ENCODE data around the gene NABP2.

Gene NABP2

GRCh38 chr12:56213878-56214277, 10.3 kb upstream of the NABP2 start:
- no peak for DNase-seq (ENCODE audit: low spot score)

GRCh38 chr12:56216461-56216860, 7.7 kb upstream of the NABP2 start:
- DNase-seq (ENCODE audit: low spot score): no peak

- no peak for DNase-seq (ENCODE audit: low spot score)
These were observed 4.3 kb upstream of the NABP2 start for GRCh38 chr12:56219840-56220239.

- peak; percentile 73 for DNase-seq (ENCODE audit: low spot score)
These were observed 3.4 kb upstream of the NABP2 start for GRCh38 chr12:56220611-56221231.

- no peak for DNase-seq (ENCODE audit: low spot score)
These were observed 2.8 kb upstream of the NABP2 start for GRCh38 chr12:56221232-56221756.

DNA sequence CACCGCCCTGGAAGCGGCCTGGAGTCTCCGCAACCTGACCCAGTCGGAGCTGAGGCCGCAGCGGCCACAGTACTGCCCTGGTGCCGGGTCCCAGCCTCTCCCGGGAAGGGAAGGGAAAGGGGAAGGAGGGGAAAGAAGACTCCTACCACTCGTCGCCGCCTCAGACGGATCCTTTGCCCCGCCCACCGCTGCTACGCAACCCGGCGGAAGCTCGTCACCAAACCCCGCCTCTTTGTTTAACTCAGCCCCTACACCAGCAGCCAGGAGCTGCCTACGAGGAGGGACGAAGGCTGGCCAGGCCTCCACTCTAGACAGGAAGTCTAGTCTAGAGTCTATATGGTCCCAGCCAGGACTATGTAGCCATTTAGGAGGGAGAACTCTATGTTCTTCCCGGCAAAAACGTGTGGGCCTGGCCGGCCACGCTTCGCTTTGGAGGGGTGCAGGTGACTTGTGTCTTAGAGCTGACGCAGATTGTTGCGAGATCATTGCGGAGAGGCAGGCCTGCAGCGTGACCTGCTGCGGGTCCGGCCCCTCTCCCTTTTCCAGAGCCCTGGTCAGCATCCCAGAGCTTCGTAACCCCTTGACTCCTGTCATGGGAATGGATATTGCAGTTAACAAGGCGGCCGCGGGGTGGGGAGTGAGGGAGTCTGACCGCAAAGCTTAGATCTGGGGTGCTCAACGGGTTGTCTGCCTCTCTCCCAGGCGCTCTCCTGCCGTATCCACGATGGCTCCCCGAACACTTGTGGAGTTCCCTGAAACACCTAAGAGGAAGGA, 2.2 kb upstream of the NABP2 start, which contains the start of gene RNF41:
TSS of gene RNF41 (minus strand) at position 166 of the 774 bp plus-strand sequence. CDS start 7,875 bp downstream, outside the sequence.
- DNase-seq (ENCODE audit: low spot score): peak; percentile 95

DNA sequence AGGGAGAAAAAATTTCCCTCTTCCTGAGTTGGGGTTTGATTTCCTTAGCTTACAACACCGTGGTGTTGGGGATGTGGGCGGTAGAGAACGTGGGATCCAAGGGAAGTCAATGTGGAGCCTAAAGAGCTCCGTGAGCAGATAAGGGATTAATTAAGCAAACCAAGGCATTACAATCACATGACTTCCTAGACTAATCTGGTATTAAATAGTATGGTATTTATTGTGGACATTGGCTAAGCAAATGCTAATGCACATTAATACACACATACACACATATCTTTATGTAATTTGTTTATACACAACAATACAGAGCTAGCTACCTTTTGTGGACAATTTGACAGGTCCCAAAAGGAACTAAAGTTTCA, 1.6 kb upstream of the NABP2 start:
- DNase-seq (ENCODE audit: low spot score): no peak

DNA sequence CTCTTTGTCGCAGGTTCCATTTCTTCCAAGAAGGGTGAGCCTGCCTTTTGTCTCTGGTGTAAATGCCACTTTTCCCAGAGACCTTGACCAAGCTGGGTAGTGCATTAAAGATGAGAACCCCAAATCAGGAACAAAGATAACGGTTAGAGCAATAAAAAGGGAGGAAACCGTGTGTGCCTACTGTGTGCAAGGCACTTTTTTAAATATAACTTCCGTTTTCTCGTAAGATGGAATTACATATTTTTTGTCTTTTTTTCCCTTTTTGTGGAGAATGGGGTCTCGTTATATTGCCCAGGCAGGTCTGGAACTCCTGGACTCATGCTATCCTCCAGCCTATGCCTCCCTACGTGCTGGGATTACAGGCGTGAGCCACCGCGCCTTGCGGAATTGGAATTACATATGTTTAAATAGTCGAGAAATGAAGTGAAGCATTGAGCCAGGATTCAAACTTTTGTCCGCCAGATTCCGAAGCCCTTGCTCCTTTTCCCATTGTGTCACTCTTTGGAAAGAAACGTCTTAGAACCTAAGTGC, 506 bp upstream of the NABP2 start:
- peak; percentile 32 for DNase-seq (ENCODE audit: low spot score)

DNA sequence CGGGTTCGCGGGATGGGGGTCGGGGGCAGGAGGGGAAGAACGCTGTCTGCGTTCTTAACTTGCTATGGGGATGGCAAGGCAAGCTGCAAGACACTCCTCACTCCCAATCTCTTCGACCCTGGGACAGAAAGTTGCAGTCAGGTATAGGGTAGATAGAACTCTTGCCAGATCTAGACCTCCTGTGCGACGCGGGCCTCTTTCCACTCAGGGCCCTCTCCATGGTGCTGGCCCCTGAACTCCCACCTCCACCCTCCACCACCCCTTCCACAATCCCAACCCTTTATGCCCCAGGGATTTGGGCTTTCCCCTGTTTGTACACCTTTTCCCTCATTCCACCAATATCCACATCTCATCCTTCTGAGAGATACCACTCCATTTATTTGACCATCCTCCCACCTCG, 812 bp downstream of the NABP2 start:
- no peak for DNase-seq (ENCODE audit: low spot score)

- no peak for DNase-seq (ENCODE audit: low spot score)
These were observed 4.9 kb downstream of the NABP2 start for GRCh38 chr12:56229082-56229481.

- no peak for DNase-seq (ENCODE audit: low spot score)
These were observed 5.8 kb downstream of the NABP2 start, which contains the start of gene SLC39A5 for GRCh38 chr12:56229916-56230431. Gene SLC39A5 (plus strand): TSS chr12:56230051. CDS start chr12:56231275, 1,224 bp downstream.

DNA sequence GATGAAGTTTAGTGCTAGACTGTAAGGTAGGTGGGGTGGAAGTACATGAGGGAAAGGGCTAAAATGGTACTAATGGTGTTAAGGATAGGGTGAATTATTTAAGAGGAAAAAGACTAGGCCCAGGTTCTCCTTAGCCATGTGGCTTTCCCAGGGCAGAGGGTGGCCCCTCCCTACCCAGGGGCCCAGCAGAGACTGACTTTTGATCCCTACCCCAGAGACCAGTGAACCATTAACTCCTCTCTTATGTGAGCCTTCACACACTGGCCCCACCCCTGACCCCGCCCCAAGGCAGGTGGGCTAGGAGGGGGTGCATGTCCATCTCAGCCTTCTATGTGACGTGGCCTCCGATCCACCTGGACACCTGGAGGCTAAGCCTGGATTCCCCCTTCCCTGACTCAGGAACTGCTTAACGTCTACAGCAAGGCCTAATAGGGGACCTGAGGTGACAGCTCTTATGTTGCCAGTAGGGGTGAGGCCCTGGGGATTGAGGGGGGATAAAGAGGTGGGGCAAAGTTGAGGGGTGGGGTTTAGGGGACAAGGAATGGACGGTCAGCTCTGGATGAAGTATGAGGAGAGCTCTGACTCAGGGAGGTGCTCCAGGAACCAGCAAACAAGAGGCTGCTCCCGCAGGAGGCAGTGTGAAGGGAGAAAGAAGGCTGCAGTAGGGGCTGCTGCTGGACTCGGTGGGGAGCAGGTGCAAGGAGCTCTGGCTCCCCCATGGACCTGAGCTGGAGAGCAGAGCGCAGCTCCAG, 6.5 kb downstream of the NABP2 start:
- no peak for DNase-seq (ENCODE audit: low spot score)

- DNase-seq (ENCODE audit: low spot score): no peak
These were observed 7.0 kb downstream of the NABP2 start for GRCh38 chr12:56231184-56231582.

- DNase-seq (ENCODE audit: low spot score): no peak
These were observed 10.7 kb downstream of the NABP2 start for GRCh38 chr12:56234746-56235436.

DNA sequence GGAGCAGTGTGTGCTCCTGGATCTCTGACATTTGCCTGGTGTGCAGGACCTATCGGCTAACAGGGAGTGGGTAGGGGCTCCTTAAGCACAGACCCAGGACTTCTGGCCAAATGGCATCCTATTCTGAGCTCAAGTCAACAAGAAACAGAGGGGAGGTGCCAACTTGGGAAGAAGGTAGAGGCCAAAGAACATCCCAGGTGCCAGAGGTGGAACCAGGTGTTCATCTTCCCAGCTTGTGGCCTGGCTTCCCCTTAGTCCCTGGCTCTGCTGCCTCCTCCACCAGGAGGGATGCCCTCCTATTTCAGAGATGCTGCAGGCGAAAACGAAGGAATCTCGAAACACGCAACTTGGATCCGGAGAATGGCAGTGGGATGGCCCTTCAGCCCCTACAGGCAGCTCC, 11.9 kb downstream of the NABP2 start:
- DNase-seq (ENCODE audit: low spot score): no peak

DNA sequence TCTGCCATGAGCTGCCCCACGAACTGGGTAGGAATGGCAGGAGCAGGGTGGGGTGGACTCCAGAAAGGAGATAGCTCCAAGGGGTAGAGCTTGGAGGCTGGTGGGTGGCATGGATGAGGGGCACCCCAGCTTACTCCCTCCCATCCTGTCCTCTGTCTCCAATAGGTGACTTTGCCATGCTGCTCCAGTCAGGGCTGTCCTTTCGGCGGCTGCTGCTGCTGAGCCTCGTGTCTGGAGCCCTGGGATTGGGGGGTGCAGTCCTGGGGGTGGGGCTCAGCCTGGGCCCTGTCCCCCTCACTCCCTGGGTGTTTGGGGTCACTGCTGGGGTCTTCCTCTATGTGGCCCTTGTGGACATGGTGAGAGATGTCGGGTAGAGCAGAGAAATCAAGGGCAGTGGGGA, 12.8 kb downstream of the NABP2 start:
- DNase-seq (ENCODE audit: low spot score): no peak

DNA sequence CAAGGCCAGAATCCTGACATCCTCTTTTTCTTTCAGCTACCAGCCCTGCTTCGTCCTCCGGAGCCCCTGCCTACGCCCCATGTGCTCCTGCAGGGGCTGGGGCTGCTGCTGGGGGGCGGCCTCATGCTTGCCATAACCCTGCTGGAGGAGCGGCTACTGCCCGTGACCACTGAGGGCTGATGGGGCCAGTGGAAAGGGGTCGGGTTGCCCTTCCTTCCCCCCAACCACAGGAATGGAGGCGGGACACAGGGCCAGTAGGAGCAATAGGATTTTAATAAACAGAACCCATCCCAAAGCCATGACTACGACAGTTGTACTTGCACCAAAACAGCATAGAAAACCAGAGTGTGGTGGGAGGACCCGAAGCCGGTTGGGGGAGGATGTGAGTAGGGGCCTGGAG, 13.4 kb downstream of the NABP2 start:
- DNase-seq (ENCODE audit: low spot score): no peak

DNA sequence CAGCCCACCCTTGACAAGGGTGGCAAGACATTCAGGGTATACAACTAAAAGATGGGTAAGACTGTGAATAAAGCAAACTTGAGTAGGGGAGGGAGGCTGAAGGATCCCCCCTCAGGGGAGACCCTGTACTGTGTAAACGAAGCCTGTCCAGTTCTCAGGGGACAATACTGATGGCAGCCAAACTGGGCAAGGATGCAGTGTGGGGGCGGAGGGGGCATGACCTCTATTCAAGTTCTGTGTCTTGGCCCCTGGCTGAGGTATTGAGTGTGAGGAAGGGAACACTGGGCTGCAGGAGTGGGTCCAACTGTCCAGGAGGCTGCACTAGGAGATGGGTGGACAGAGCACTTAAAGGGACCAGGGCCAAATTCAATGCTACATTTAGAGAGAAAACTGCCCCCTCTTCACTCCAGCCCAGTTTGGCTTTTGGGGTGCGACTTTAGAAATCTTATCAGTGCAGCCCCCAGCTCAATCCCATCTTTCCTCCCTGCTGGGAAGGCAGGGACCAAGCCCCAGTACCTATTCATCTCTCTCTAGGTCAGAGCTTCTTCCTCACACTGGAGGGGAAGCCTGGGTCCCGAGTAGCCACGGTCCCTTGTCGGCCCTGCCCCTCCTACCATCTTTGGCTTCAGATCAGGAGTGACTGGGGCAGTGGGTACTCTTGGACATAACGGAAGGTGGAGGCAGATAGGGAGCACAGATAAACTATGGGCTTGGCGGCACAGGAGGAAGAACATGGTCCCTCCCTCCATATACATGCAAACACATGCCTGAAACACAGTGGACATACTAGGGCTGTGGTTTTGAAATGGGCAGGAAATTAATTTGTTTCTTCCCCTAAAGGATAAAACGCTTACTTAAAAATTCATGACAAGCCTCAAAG, 17.5 kb downstream of the NABP2 start:
- no peak for DNase-seq (ENCODE audit: low spot score)

DNA sequence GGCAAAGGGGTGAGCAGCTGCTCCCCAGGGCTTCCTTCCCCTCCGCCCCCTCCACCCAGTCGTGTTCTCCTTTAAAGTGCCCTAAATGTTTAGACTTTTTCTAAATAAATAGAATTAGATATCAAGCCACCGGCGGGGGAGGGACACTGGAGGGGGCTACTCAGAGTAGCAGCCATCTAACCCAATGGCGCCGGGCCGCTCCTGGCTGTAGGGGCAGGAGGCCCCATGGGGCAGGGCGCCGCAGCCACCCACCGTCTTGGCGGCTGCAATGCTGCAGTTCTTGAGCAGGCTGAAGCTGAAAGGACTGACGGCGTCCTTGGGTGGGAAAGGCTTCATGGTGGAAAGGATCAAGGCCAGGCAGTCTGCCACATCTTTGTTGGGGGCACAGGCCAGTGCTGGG, 18.8 kb downstream of the NABP2 start:
- no peak for DNase-seq (ENCODE audit: low spot score)

GRCh38 chr12:56243731-56244181, 19.6 kb downstream of the NABP2 start:
- no peak for DNase-seq (ENCODE audit: low spot score)
